Trophoblast cell (in vitro differentiated cells and primary cell): ENCODE measurements around the gene GBF1. TPM values are rescaled to one million over a fixed set of nuclear protein-coding genes. Genes with fewer than 3 reads are reported as not detected.

Experiments
- DNase-seq, 2 donors: peaks; one replicate each; pipeline ENCODE4 v3.0.0-alpha.2; 2016
- H2AFZ ChIP-seq: 2 replicates; pipeline ENCODE4 v1.6.1; 2013; ENCODE audit warnings: low read length, moderate library complexity, mild to moderate bottlenecking; ENCODE audit not compliant: insufficient read depth, poor library complexity
- H2AK5ac ChIP-seq: 2 replicates; pipeline ENCODE4 v1.6.1; 2013; ENCODE audit warnings: mild to moderate bottlenecking, low read length
- H2BK120ac ChIP-seq: 2 replicates; pipeline ENCODE4 v1.6.1; 2013; ENCODE audit warnings: low read length, mild to moderate bottlenecking, moderate library complexity; ENCODE audit not compliant: insufficient read depth, poor library complexity
- H2BK12ac ChIP-seq: 2 replicates; pipeline ENCODE4 v1.6.1; 2013; ENCODE audit warnings: mild to moderate bottlenecking, low read length, moderate library complexity
- H2BK5ac ChIP-seq: 2 replicates; pipeline ENCODE4 v1.6.1; 2013; ENCODE audit warnings: low read length, low read depth, moderate library complexity, mild to moderate bottlenecking; ENCODE audit not compliant: poor library complexity
- H3K14ac ChIP-seq: 2 replicates; pipeline ENCODE4 v1.6.1; 2013; ENCODE audit warnings: mild to moderate bottlenecking, low read length
- H3K18ac ChIP-seq: 2 replicates; pipeline ENCODE4 v1.6.1; 2013; ENCODE audit warnings: mild to moderate bottlenecking, low read length
- H3K23ac ChIP-seq: 2 replicates; pipeline ENCODE4 v1.6.1; 2013; ENCODE audit warnings: low read length
- H3K27ac ChIP-seq: 2 replicates; pipeline ENCODE4 v1.5.1; 2013; ENCODE audit warnings: low read depth, mild to moderate bottlenecking, inconsistent platforms, low read length, moderate library complexity
- H3K27me3 ChIP-seq: 2 replicates; pipeline ENCODE4 v1.6.1; 2013; ENCODE audit warnings: inconsistent platforms, mild to moderate bottlenecking, low read length, moderate library complexity; ENCODE audit not compliant: insufficient read depth
- H3K36me3 ChIP-seq, 2 experiments: 1 replicate in 1 of 2; 2 replicates in 1 of 2; pipeline ENCODE4 v1.6.1; 2013; ENCODE audit warnings: low read length in 2 of 2, mild to moderate bottlenecking in 2 of 2, moderate library complexity in 1 of 2; ENCODE audit not compliant: insufficient read depth in 2 of 2, control insufficient read depth in 1 of 2
- H3K4ac ChIP-seq: 2 replicates; pipeline ENCODE4 v1.6.1; 2013; ENCODE audit warnings: low read depth, mild to moderate bottlenecking, low read length, moderate library complexity
- H3K4me1 ChIP-seq, 2 experiments: 1 replicate in 1 of 2; 2 replicates in 1 of 2; pipeline ENCODE4 v1.6.1; 2013; ENCODE audit warnings: low read length in 2 of 2, mild to moderate bottlenecking in 2 of 2, moderate library complexity in 1 of 2; ENCODE audit not compliant: insufficient read depth in 2 of 2, control insufficient read depth in 1 of 2
- H3K4me2 ChIP-seq: 2 replicates; pipeline ENCODE4 v1.6.1; 2013; ENCODE audit warnings: inconsistent platforms, mild to moderate bottlenecking, low read length, moderate library complexity
- H3K4me3 ChIP-seq: 2 replicates; pipeline ENCODE4 v1.5.1; 2013; ENCODE audit warnings: mild to moderate bottlenecking, low read depth, low read length, inconsistent platforms
- H3K79me1 ChIP-seq: one replicate; pipeline ENCODE4 v1.6.1; 2013; ENCODE audit warnings: low read length
- H3K79me2 ChIP-seq: 2 replicates; pipeline ENCODE4 v1.6.1; 2013; ENCODE audit warnings: low read length, mild to moderate bottlenecking; ENCODE audit not compliant: control insufficient read depth, insufficient read depth, poor library complexity
- H3K9ac ChIP-seq: 2 replicates; pipeline ENCODE4 v1.6.1; 2013; ENCODE audit warnings: mild to moderate bottlenecking, low read length
- H3K9me3 ChIP-seq: 2 replicates; pipeline ENCODE4 v1.6.1; 2013; ENCODE audit warnings: low read depth, mild to moderate bottlenecking, control low read depth, inconsistent platforms, low read length; ENCODE audit not compliant: insufficient read depth
- H4K12ac ChIP-seq: 2 replicates; pipeline ENCODE4 v1.6.1; 2013; ENCODE audit warnings: low read depth, mild to moderate bottlenecking, low read length, moderate library complexity
- H4K8ac ChIP-seq: 2 replicates; pipeline ENCODE4 v1.6.1; 2013; ENCODE audit warnings: low read depth, mild to moderate bottlenecking, low read length, moderate library complexity
- H4K91ac ChIP-seq: one replicate; pipeline ENCODE4 v1.6.1; 2013; ENCODE audit warnings: low read depth, mild to moderate bottlenecking, low read length, moderate library complexity
- WGBS: extraction: QIAGEN DNeasy Blood & Tissue Kit; methylation state at CpG from one replicate; pipeline ENCODE4 v1.1.7; 2013; ENCODE audit warnings: missing lambda C conversion rate; ENCODE audit not compliant: insufficient read length, insufficient coverage; ENCODE audit errors: extremely low coverage; 5-methylcytosine and 5-hydroxymethylcytosine counted together
- polyA plus RNA-seq: library from polyadenylated mRNA; stranded (reverse); fragments of 200-250 nt; gene quantifications from 2 replicates; pipeline ENCODE4 v1.2.3, GENCODE V29; 2013

The GBF1 gene, protein sequence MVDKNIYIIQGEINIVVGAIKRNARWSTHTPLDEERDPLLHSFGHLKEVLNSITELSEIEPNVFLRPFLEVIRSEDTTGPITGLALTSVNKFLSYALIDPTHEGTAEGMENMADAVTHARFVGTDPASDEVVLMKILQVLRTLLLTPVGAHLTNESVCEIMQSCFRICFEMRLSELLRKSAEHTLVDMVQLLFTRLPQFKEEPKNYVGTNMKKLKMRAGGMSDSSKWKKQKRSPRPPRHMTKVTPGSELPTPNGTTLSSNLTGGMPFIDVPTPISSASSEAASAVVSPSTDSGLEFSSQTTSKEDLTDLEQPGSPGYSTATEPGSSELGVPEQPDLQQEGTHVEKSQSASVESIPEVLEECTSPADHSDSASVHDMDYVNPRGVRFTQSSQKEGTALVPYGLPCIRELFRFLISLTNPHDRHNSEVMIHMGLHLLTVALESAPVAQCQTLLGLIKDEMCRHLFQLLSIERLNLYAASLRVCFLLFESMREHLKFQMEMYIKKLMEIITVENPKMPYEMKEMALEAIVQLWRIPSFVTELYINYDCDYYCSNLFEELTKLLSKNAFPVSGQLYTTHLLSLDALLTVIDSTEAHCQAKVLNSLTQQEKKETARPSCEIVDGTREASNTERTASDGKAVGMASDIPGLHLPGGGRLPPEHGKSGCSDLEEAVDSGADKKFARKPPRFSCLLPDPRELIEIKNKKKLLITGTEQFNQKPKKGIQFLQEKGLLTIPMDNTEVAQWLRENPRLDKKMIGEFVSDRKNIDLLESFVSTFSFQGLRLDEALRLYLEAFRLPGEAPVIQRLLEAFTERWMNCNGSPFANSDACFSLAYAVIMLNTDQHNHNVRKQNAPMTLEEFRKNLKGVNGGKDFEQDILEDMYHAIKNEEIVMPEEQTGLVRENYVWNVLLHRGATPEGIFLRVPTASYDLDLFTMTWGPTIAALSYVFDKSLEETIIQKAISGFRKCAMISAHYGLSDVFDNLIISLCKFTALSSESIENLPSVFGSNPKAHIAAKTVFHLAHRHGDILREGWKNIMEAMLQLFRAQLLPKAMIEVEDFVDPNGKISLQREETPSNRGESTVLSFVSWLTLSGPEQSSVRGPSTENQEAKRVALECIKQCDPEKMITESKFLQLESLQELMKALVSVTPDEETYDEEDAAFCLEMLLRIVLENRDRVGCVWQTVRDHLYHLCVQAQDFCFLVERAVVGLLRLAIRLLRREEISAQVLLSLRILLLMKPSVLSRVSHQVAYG (N-terminal part only)
- 36.1 and 36.7 TPM in 2 replicates for polyA plus RNA-seq

DNA sequence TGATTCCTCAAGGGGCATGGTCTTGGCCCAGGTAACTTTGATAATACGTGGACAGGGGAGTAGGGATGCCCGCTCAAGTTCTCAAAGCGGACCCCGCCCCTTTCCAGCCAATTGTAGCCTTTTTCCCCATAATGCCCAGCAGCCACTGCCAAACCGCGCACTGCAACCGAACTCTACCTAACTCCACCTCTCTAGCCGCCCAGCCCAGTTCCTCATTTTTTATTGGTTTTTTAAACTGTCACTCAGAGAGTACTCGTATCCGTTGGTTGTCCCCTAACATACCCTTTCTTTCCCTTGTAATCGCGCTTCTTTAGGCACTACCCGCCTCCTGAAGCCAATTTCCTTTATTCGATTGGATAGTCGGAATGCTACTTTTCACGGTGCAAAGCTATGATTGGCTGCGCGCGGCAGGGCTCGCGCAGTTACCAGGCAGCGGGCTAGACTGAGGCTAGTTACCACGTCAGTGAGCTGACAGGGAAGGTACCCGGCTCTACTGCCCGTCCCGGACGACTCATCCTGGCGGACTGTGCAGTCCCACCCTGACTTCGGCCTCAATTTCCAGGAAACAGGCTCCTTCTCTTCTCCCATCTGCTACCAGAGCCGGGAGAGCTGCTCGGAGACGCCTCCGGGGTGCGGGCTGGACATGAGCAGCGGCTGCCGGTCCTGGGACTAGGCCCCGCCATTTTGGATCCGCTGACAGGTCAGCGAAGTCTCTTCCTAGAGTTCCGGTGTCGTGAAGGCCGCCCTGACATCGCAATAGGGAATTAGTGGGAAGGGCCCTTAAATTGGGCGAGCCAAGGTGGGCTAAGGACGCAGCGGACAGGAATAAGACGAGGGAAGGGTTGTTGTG, at the start of gene GBF1:
TSS of gene GBF1 (plus strand) at position 451 of the 850 bp plus-strand sequence. CDS start 13,407 bp downstream, outside the sequence.
- peak within 1 kb of the TSS; percentile 97 for H2AFZ ChIP-seq

DNA sequence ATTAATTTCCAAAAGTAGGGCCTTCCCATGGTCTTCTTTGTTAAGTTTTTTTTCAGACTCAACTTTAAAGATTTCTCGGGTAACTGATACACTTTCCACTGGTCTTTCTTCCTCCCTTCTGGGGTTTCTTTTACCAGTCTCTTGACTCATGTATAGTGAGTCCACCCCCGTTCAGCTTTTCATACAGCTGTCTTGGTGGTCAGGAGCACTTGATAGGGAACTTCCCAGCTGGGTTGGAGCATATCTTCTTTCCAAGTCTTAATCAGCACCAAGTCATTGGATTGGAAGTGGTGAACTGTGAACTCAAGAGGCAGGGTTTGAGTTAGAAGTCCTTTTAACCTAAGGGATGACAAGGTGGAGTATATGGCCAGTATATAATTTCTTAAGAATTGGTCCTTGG, 48.4 kb upstream of the GBF1 start:
- Histone ChIP-seq H4K8ac (no peak overlapping the region), H2AK5ac (no peak overlapping the region), H2BK120ac (no peak overlapping the region), H3K9me3 (peaks cover 23% of the 10 kb centered on the region), H3K14ac (no peak overlapping the region), H3K9ac (no peak overlapping the region), H2BK5ac (no peak overlapping the region), H3K79me1 (no peaks in the 10 kb centered on the region), H3K27me3 (no peaks in the 10 kb centered on the region), H3K79me2 (no peaks in the 10 kb centered on the region), H4K91ac (no peak overlapping the region), H3K18ac (no peak overlapping the region), H2BK12ac (no peak overlapping the region), H3K4me3 (no peak overlapping the region), H3K36me3 (no peaks in the 10 kb centered on the region), H3K27ac (no peak overlapping the region), H3K23ac (no peak overlapping the region), H3K4me1 (no peaks in the 10 kb centered on the region), H4K12ac (no peak overlapping the region), H3K4ac (no peak overlapping the region), H2AFZ (no peak overlapping the region), H3K4me2 (no peak overlapping the region)
- no CpG with 5 or more reads among the region's 2 CpGs for WGBS
- no peak for DNase-seq

More for the DNA sequence above, at the start of gene GBF1:
- peak within 1 kb of the TSS; percentile 93 for H3K4me2 ChIP-seq
- peak within 1 kb of the TSS; percentile 94 for H3K18ac ChIP-seq
- H3K9me3 ChIP-seq = peaks cover 6% of the 10 kb centered on the region
- H3K36me3 ChIP-seq = no peaks in the 10 kb centered on the region
- H3K23ac ChIP-seq = no peak within 1 kb of the TSS
- peak; percentile 97 to 100 for DNase-seq
- peak within 1 kb of the TSS; percentile 59 for H2AK5ac ChIP-seq
- H3K27me3 ChIP-seq = peaks cover 13% of the 10 kb centered on the region
- H2BK120ac ChIP-seq = peak within 1 kb of the TSS; percentile 29
- peak within 1 kb of the TSS; percentile 80 for H4K91ac ChIP-seq
- H3K14ac ChIP-seq = peak within 1 kb of the TSS; percentile 65
- peak within 1 kb of the TSS; percentile 95 for H4K8ac ChIP-seq
- peaks cover 9% of the 10 kb centered on the region for H3K79me2 ChIP-seq
- peak within 1 kb of the TSS; percentile 73 for H3K27ac ChIP-seq
- peaks cover 8% of the 10 kb centered on the region for H3K79me1 ChIP-seq
- peak within 1 kb of the TSS; percentile 85 for H3K9ac ChIP-seq
- H3K4ac ChIP-seq = peak within 1 kb of the TSS; percentile 48
- H4K12ac ChIP-seq = peak within 1 kb of the TSS; percentile 99
- H3K4me1 ChIP-seq = peaks cover 6 to 20% of the 10 kb centered on the region in 2 experiments
- no CpG with 5 or more reads among the region's 47 CpGs for WGBS
- peak within 1 kb of the TSS; percentile 74 for H2BK5ac ChIP-seq
- H2BK12ac ChIP-seq = peak within 1 kb of the TSS; percentile 54
- peak within 1 kb of the TSS; percentile 98 for H3K4me3 ChIP-seq

DNA sequence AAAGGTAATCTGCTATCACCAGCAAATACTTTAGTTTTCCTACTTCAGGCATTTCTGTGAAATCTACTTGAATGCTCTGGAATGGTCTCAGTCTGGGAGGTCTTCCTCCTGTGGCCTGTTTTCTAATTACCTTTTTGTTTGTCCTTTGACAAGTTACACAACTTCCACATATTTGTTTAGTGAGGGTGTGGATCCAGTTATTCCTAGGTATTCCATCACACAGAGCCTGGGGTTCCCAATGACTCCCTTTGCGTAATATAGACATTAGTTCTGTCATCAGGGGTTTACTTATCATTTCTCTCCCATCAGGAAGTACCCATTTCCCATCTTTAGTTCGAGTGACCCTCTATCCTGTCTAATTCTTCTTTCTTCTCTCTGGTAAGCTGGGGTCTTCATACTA, 47.3 kb upstream of the GBF1 start:
- Histone ChIP-seq H2BK12ac (no peak overlapping the region), H3K9ac (no peak overlapping the region), H3K14ac (no peak overlapping the region), H2AFZ (no peak overlapping the region), H3K18ac (no peak overlapping the region), H3K9me3 (peaks cover 14% of the 10 kb centered on the region), H3K79me1 (no peaks in the 10 kb centered on the region), H4K8ac (no peak overlapping the region), H4K12ac (no peak overlapping the region), H3K4me1 (no peaks in the 10 kb centered on the region), H3K4me2 (no peak overlapping the region), H3K4ac (no peak overlapping the region), H3K27me3 (no peaks in the 10 kb centered on the region), H3K23ac (no peak overlapping the region), H2AK5ac (no peak overlapping the region), H2BK120ac (no peak overlapping the region), H4K91ac (no peak overlapping the region), H3K79me2 (no peaks in the 10 kb centered on the region), H3K36me3 (no peaks in the 10 kb centered on the region), H3K4me3 (no peak overlapping the region), H3K27ac (no peak overlapping the region), H2BK5ac (no peak overlapping the region)
- no CpG with 5 or more reads among the region's 2 CpGs for WGBS
- DNase-seq = peak in 1 of 2 donors; percentile 20
